CMK (cell line): Measurements from ENCODE around the gene OAF.

Experiments used
- DNase-seq: peaks from one replicate; pipeline ENCODE4 v3.0.0-alpha.2; 2010; ENCODE audit warnings: low read depth

Gene OAF

GRCh38 chr11:120223793-120224192 is 13.0 kb downstream of the OAF start:
- no peak for DNase-seq

DNA sequence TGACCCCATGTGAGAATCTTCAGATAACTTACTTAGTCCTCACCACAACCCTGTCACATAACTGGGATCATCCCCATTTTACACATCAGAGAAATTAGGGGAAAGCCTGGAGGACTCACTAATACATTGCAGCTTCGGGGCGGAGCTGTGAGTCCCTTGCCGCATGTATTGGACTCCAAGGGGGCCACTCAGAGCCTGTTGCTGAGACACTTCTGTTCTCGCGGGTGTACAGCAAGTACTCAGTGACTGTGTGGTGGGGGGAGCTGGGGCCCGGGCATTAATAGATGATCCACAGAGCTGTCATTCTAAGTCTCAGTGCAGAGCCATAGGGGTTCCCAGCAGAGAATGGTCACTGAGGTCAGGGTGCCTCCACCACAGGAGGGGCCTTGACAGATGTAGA is 13.5 kb downstream of the OAF start:
- DNase-seq: no peak

DNA sequence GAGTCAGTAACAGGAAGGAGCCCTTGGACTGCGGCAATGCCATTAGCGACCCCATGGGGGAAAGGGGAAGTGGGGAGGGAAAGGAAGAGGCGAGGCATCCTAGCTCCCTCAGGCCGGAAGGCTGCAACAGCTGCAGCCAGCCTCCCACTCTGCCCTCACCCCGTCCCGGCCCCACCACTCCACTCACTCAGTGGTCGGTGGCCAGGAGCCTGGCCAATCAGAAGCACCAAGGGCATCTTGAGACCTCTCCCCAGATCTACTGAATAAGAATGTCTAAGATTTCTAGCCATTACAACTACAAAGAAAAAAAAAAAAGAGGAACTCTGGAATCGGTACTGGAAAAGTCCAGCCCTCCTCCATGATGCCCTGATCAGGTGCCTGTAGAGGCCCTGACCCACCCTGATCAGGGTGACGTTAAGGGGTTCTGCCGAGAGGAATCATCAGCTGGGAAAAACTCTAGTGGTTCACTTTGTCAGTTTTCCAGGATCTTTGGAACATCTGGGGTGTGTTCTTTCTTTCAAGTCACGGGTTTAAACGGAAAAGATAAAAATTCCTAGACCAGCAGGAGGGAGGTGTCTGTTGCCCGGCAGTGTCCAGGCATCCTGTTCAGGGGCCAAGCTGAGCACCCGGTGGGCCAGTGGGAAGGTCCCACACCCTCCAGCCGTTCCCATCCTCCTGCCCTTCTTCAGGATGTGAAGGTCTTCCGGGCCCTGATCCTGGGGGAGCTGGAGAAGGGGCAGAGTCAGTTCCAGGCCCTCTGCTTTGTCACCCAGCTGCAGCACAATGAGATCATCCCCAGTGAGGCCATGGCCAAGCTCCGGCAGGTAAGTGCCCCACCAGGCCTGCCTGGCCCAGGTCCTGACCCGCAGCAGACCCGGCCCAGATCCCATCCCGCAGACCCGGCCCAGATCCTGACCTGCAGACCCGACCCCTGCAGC is 14.4 kb downstream of the OAF start:
- peak; percentile 86 for DNase-seq

DNA sequence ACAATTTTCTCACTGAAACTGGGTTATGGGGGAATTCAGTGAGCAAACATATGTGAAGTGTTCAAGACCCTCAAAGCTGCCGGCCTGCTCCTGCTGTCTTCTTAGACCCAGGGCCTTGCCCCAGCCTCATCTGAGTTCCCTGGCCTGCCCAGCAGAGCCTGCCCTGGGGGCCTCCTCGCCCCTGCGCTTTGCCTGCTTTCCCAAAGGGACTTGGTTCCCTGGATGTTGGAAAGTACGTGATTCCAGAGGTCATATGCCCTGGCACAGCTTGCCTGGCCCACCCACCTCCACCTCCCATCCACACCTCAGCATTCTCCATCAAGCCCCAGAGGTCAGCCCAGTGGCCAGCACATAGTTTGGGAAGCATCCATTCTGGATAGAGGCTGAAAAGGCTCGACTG is 15.4 kb downstream of the OAF start:
- no peak for DNase-seq

- DNase-seq: no peak
These were observed 15.9 kb downstream of the OAF start for GRCh38 chr11:120226714-120227113.

- no peak for DNase-seq
These were observed 16.5 kb downstream of the OAF start for GRCh38 chr11:120227228-120227852.

DNA sequence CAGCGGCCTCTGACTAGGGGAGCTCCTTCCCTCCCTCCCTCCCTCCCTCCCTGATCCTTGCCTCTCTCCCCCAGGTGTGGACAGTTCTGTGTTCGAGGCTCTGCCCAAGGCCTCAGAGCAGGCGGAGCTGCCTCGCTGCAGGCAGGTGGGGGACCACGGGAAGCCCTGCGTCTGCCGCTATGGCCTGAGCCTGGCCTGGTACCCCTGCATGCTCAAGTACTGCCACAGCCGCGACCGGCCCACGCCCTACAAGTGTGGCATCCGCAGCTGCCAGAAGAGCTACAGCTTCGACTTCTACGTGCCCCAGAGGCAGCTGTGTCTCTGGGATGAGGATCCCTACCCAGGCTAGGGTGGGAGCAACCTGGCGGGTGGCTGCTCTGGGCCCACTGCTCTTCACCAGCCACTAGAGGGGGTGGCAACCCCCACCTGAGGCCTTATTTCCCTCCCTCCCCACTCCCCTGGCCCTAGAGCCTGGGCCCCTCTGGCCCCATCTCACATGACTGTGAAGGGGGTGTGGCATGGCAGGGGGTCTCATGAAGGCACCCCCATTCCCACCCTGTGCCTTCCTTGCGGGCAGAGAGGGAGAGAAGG is 18.1 kb downstream of the OAF start:
- DNase-seq: no peak

DNA sequence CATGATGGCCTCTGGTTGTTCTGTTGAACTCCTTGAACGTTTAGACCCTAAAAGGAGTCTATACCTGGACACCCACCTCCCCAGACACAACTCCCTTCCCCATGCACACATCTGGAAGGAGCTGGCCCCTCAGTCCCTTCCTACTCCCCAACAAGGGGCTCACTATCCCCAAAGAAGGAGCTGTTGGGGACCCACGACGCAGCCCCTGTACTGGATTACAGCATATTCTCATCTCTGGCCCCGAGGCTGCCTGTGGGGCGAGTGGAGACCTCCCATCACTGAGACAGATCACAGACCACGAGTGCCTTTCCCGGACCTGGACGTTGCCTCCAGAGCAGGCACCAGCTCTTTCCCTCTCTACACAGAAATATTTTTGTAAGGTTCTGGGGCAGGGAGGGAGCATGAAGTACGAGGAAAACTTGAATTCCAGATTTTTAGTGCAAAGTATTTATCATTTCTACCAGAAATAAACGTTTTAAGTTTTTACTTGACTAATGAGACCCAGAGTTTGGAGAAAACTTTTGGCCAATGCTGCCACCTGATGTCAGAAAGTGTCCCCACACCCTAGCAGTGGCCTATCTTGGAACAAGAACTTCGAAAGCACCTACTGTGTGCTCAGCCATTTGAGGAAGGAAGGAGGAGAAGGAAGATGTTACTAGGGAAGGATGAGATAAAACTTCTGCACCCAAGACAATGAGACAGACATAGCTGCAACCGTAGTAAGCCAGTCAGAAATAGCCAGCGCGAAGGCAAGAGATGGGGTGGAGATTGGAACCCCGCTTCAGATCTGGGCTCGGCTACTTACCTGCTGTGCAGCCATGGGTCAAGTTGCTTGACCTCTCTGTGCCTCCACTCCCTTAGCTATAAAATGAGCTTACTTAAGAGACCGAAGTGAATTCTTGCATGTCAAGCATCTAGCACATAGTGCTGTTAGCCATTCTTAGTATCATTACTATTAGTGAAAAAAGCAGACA is 18.9 kb downstream of the OAF start:
- no peak for DNase-seq

DNA sequence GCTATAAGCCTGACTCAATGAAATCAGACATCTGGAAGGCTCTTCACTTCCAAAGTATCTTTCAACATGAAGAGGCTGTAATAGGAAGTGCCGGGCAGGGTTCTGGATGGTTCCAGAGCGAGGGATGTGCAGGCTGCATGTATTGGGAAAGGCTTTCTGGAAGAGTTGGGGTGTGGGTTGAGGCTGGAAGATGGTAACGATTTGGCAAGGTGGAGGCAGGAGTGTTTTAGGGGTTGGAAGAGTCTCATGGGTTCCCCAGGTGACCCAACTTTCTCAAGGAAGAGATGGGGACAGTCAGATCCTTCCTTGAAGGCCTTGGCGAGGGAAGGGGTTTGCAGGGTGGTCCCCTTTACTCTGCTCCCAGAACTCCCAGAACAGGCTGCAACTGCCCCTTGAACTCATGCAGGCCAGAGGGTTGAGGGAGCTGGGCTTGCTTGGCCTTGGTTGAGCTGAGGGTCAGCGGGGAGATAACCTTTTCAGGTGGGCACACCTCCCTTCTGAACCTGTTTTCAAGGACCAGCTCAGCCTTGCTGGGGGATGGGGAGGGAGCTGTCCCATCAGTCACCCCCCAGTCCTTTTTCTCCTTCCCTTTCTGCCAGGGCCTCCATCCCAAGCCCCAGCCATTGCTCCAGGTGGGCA is 19.7 kb downstream of the OAF start:
- DNase-seq: no peak

DNA sequence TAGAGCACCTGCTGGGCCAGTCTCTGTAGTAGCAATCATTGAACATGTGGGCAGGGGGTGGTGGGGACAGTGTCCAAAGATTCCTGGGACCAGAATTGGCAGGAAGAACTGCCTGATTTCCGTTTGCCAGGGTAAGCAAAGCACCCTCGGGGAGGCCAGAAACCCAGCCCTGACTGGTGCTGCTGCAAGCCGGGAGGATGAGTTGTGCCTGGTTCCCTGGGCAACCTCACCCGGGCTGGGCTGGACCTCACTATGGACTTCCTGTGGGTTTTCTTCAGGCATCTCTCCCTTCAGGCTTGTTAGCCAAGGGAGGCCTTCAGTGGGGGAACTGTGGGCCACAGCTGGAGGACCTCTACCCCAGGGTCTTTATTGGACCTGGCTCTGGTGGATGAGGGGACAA is 21.1 kb downstream of the OAF start:
- DNase-seq: no peak

- no peak for DNase-seq
These were observed 22.5 kb downstream of the OAF start for GRCh38 chr11:120233207-120233803.

- DNase-seq: no peak
These were observed 24.3 kb downstream of the OAF start for GRCh38 chr11:120235024-120235628.

DNA sequence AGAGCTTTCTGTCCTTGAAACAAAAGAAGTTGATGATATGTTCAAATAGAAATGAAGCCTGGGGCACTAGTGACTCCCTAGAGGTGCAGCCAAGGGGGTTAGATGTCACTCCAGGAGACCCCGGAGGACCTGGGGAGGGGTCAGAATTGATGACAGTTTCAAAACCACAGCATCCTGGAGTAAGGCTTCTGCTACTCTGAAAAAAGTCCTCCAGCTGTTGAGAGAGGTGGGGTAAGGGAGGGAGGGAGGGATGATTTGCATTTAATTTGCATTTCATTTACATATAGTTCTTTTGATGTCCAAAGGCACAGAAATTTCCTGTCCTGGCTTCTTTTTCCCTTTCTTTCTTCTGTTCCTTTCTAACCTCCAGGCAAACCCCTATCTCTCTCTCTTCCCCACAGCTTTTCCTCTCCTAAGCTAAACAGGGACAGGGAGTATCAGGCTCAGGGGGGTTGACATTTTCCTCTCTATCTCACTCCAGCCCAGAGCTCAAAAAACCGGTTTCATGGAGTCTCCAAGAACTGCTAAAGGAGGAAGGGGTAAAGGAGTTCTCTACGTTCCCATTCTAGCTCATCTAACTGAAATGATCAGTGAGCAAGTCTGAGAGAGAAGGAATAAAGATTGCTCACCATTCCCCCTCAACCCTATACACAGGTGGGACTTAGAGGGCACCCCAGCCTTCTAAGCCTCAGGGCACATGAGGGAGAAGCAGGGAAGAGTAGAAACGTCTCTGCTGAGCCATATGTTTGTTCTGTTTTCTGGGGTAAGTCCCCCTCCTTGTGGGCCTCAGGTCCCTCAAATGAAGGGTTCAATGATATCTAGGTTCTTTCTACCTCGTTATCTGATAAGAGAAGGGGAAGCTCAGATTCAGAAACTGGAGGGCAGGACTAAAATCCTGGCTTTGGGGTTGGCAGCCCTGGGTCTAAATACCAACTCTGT is 25.6 kb downstream of the OAF start:
- no peak for DNase-seq

GRCh38 chr11:120238968-120239620 is 28.3 kb downstream of the OAF start:
- no peak for DNase-seq

- DNase-seq: no peak
These were observed 29.1 kb downstream of the OAF start, which contains the start of gene POU2F3 for GRCh38 chr11:120239713-120240640. POU2F3 (plus strand) TSS chr11:120240140; CDS start chr11:120240344, 204 bp downstream.

- DNase-seq: no peak
These were observed 30.0 kb downstream of the OAF start for GRCh38 chr11:120240866-120241265.

- DNase-seq: no peak
These were observed 30.4 kb downstream of the OAF start for GRCh38 chr11:120241277-120241676.

DNA sequence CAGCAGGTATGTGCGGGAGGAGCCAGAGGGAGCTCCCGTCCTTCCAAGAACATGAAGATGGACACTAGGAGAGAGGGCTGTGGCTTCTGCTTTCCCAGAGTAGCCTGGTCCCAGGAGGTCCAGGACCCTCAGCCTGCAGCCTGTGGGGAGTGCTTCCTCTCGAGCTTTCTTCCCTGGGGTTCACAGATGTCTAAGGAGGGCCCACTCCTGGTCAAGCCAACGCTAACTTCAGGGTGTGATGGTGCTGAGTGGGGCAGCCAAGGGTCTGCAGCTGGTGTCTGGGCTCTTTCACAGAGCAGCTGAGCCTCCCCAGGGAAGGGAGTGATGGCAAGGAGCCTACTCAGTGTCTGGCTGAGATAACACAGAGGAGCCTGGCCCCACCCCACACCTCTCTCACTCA is 32.4 kb downstream of the OAF start:
- no peak for DNase-seq
